ENCODE data around the gene TGIF1.

TGIF1 gene

GRCh38 chr18:3478262-3478978 lies 28.4 kb downstream of the TGIF1 start:
- no peak overlapping the region for H3K27ac Mint-ChIP-seq
- DNase-seq = no peak
- H3K36me3 Mint-ChIP-seq (ENCODE audit: low read depth) = no peaks in the 10 kb centered on the region
- no peak for ATAC-seq
- no peaks in the 10 kb centered on the region for H3K9me3 Mint-ChIP-seq
- H3K27me3 Mint-ChIP-seq = peaks cover 2% of the 10 kb centered on the region
- H3K4me3 Mint-ChIP-seq = no peak overlapping the region
- H3K4me1 Mint-ChIP-seq = peaks cover 3% of the 10 kb centered on the region

- no peaks in the 10 kb centered on the region for H3K4me1 Mint-ChIP-seq
- ATAC-seq = no peak
- no peak overlapping the region for H3K4me3 Mint-ChIP-seq
- H3K9me3 Mint-ChIP-seq = no peaks in the 10 kb centered on the region
- no peak overlapping the region for H3K27ac Mint-ChIP-seq
- DNase-seq = no peak
- peaks cover 2% of the 10 kb centered on the region for H3K27me3 Mint-ChIP-seq
- H3K36me3 Mint-ChIP-seq (ENCODE audit: low read depth) = no peaks in the 10 kb centered on the region
Observed at GRCh38 chr18:3479978-3480509, 30.1 kb downstream of the TGIF1 start.

GRCh38 chr18:3480827-3481573 lies 31.0 kb downstream of the TGIF1 start:
- H3K36me3 Mint-ChIP-seq (ENCODE audit: low read depth) = no peaks in the 10 kb centered on the region
- no peak overlapping the region for H3K27ac Mint-ChIP-seq

GRCh38 chr18:3481696-3482210 lies 31.8 kb downstream of the TGIF1 start:
- peak; percentile 74 for ATAC-seq

More at GRCh38 chr18:3480827-3481573, 31.0 kb downstream of the TGIF1 start:
- Mint-ChIP-seq H3K27me3 (peaks cover 2% of the 10 kb centered on the region), H3K9me3 (no peaks in the 10 kb centered on the region), H3K4me3 (no peak overlapping the region), H3K4me1 (no peaks in the 10 kb centered on the region)
- DNase-seq (no peak), ATAC-seq (no peak)

GRCh38 chr18:3482258-3482657 lies 32.3 kb downstream of the TGIF1 start:
- Mint-ChIP-seq H3K36me3 (ENCODE audit: low read depth) (no peaks in the 10 kb centered on the region), H3K27me3 (peaks cover 2% of the 10 kb centered on the region), H3K4me3 (no peak overlapping the region)

More at GRCh38 chr18:3481696-3482210, 31.8 kb downstream of the TGIF1 start:
- Mint-ChIP-seq H3K36me3 (ENCODE audit: low read depth) (no peaks in the 10 kb centered on the region), H3K4me1 (no peaks in the 10 kb centered on the region), H3K9me3 (no peaks in the 10 kb centered on the region), H3K27me3 (peaks cover 2% of the 10 kb centered on the region), H3K27ac (no peak overlapping the region), H3K4me3 (no peak overlapping the region)
- DNase-seq = peak; percentile 18

GRCh38 chr18:3485153-3486149 lies 35.5 kb downstream of the TGIF1 start:
- Mint-ChIP-seq H3K4me1 (no peaks in the 10 kb centered on the region), H3K36me3 (ENCODE audit: low read depth) (no peaks in the 10 kb centered on the region), H3K4me3 (no peak overlapping the region), H3K9me3 (no peaks in the 10 kb centered on the region), H3K27me3 (peaks cover 4% of the 10 kb centered on the region), H3K27ac (no peak overlapping the region)
- DNase-seq (no peak), ATAC-seq (peak; percentile 67)

More at GRCh38 chr18:3482258-3482657, 32.3 kb downstream of the TGIF1 start:
- no peak overlapping the region for H3K27ac Mint-ChIP-seq
- DNase-seq (no peak), ATAC-seq (no peak)
- no peaks in the 10 kb centered on the region for H3K4me1 Mint-ChIP-seq
- no peaks in the 10 kb centered on the region for H3K9me3 Mint-ChIP-seq

- Mint-ChIP-seq H3K36me3 (ENCODE audit: low read depth) (no peaks in the 10 kb centered on the region), H3K4me3 (no peak overlapping the region), H3K4me1 (no peaks in the 10 kb centered on the region), H3K9me3 (no peaks in the 10 kb centered on the region), H3K27ac (no peak overlapping the region), H3K27me3 (peaks cover 4% of the 10 kb centered on the region)
- DNase-seq (no peak), ATAC-seq (no peak)
Observed at GRCh38 chr18:3486512-3486911, 36.5 kb downstream of the TGIF1 start.

- no peaks in the 10 kb centered on the region for H3K36me3 Mint-ChIP-seq (ENCODE audit: low read depth)
- ATAC-seq = no peak
- no peaks in the 10 kb centered on the region for H3K9me3 Mint-ChIP-seq
- H3K27ac Mint-ChIP-seq = no peak overlapping the region
- no peak for DNase-seq
- no peak overlapping the region for H3K4me3 Mint-ChIP-seq
- peaks cover 9% of the 10 kb centered on the region for H3K27me3 Mint-ChIP-seq
- H3K4me1 Mint-ChIP-seq = peaks cover 5% of the 10 kb centered on the region
Observed at GRCh38 chr18:3489462-3489861, 39.5 kb downstream of the TGIF1 start.

GRCh38 chr18:3491981-3492555 lies 42.1 kb downstream of the TGIF1 start:
- ATAC-seq = no peak
- H3K4me3 Mint-ChIP-seq = no peak overlapping the region
- no peaks in the 10 kb centered on the region for H3K9me3 Mint-ChIP-seq
- DNase-seq = no peak
- peaks cover 9% of the 10 kb centered on the region for H3K27me3 Mint-ChIP-seq
- H3K4me1 Mint-ChIP-seq = peaks cover 5% of the 10 kb centered on the region
- no peak overlapping the region for H3K27ac Mint-ChIP-seq
- H3K36me3 Mint-ChIP-seq (ENCODE audit: low read depth) = no peaks in the 10 kb centered on the region

- Mint-ChIP-seq H3K4me1 (peaks cover 5% of the 10 kb centered on the region), H3K4me3 (no peak overlapping the region), H3K36me3 (ENCODE audit: low read depth) (no peaks in the 10 kb centered on the region), H3K9me3 (no peaks in the 10 kb centered on the region), H3K27ac (no peak overlapping the region), H3K27me3 (peaks cover 10% of the 10 kb centered on the region)
- ATAC-seq (no peak), DNase-seq (no peak)
Observed at GRCh38 chr18:3492721-3493120, 42.7 kb downstream of the TGIF1 start.

GRCh38 chr18:3493501-3494244 lies 43.7 kb downstream of the TGIF1 start:
- H3K36me3 Mint-ChIP-seq (ENCODE audit: low read depth) = no peaks in the 10 kb centered on the region
- no peak for DNase-seq

GRCh38 chr18:3494245-3494526 lies 44.2 kb downstream of the TGIF1 start:
- H3K9me3 Mint-ChIP-seq = no peaks in the 10 kb centered on the region
- DNase-seq (no peak), ATAC-seq (no peak)
- H3K27ac Mint-ChIP-seq = no peak overlapping the region
- peaks cover 8% of the 10 kb centered on the region for H3K4me1 Mint-ChIP-seq
- H3K27me3 Mint-ChIP-seq = peaks cover 23% of the 10 kb centered on the region
- no peaks in the 10 kb centered on the region for H3K36me3 Mint-ChIP-seq (ENCODE audit: low read depth)
- no peak overlapping the region for H3K4me3 Mint-ChIP-seq

More at GRCh38 chr18:3493501-3494244, 43.7 kb downstream of the TGIF1 start:
- H3K27me3 Mint-ChIP-seq = peaks cover 20% of the 10 kb centered on the region
- H3K27ac Mint-ChIP-seq = no peak overlapping the region
- peak overlapping the region; percentile 36 for H3K4me3 Mint-ChIP-seq
- ATAC-seq = no peak
- H3K9me3 Mint-ChIP-seq = no peaks in the 10 kb centered on the region
- peaks cover 7% of the 10 kb centered on the region for H3K4me1 Mint-ChIP-seq

- no peak overlapping the region for H3K4me3 Mint-ChIP-seq
- ATAC-seq (no peak), DNase-seq (no peak)
- H3K27ac Mint-ChIP-seq = no peak overlapping the region
- no peaks in the 10 kb centered on the region for H3K36me3 Mint-ChIP-seq (ENCODE audit: low read depth)
- H3K4me1 Mint-ChIP-seq = peaks cover 12% of the 10 kb centered on the region
- H3K9me3 Mint-ChIP-seq = no peaks in the 10 kb centered on the region
- H3K27me3 Mint-ChIP-seq = peaks cover 27% of the 10 kb centered on the region
Observed at GRCh38 chr18:3494569-3494968, 44.6 kb downstream of the TGIF1 start.
